ENCODE results near the gene ZGPAT. TPM values are rescaled to one million over a fixed set of nuclear protein-coding genes. Genes with fewer than 3 reads are reported as not detected.

The ZGPAT gene
- total RNA-seq, 1 donor from 2014 or later = 28.0 TPM

GRCh38 chr20:63749597-63750508 is 42.0 kb downstream of the ZGPAT start:
- no peaks in the 10 kb centered on the region for H3K9me3 Mint-ChIP-seq (ENCODE audit: unreplicated experiment)
- H3K27me3 Mint-ChIP-seq (ENCODE audit: unreplicated experiment) = no peaks in the 10 kb centered on the region
- H3K36me3 Mint-ChIP-seq (ENCODE audit: unreplicated experiment) = peaks cover 4% of the 10 kb centered on the region
- H3K4me1 Mint-ChIP-seq (ENCODE audit: unreplicated experiment) = no peaks in the 10 kb centered on the region
- H3K4me3 Mint-ChIP-seq (ENCODE audit: unreplicated experiment) = no peak overlapping the region
- DNase-seq (ENCODE audit: extremely low spot score, unreplicated experiment) = no peak
- H3K27ac Mint-ChIP-seq (ENCODE audit: unreplicated experiment) = no peak overlapping the region
- TF ChIP-seq CTCF (IDR thresholded peaks at IDR 0.05) = no peak

- H3K4me3 Mint-ChIP-seq (ENCODE audit: unreplicated experiment) = no peak overlapping the region
- H3K4me1 Mint-ChIP-seq (ENCODE audit: unreplicated experiment) = no peaks in the 10 kb centered on the region
These were observed 43.1 kb downstream of the ZGPAT start for GRCh38 chr20:63750807-63751470.

GRCh38 chr20:63751471-63752271 is 43.8 kb downstream of the ZGPAT start:
- Mint-ChIP-seq H3K4me1 (ENCODE audit: unreplicated experiment) (no peaks in the 10 kb centered on the region), H3K36me3 (ENCODE audit: unreplicated experiment) (peaks cover 4% of the 10 kb centered on the region), H3K27ac (ENCODE audit: unreplicated experiment) (no peak overlapping the region), H3K27me3 (ENCODE audit: unreplicated experiment) (no peaks in the 10 kb centered on the region), H3K4me3 (ENCODE audit: unreplicated experiment) (no peak overlapping the region), H3K9me3 (ENCODE audit: unreplicated experiment) (no peaks in the 10 kb centered on the region)
- peak; percentile 83 for DNase-seq (ENCODE audit: extremely low spot score, unreplicated experiment)
- no peak for TF ChIP-seq CTCF (IDR thresholded peaks at IDR 0.05)

More at GRCh38 chr20:63750807-63751470, 43.1 kb downstream of the ZGPAT start:
- Mint-ChIP-seq H3K27ac (ENCODE audit: unreplicated experiment) (no peak overlapping the region), H3K36me3 (ENCODE audit: unreplicated experiment) (peaks cover 2% of the 10 kb centered on the region), H3K9me3 (ENCODE audit: unreplicated experiment) (no peaks in the 10 kb centered on the region), H3K27me3 (ENCODE audit: unreplicated experiment) (no peaks in the 10 kb centered on the region)
- TF ChIP-seq CTCF (IDR thresholded peaks at IDR 0.05) = no peak
- DNase-seq (ENCODE audit: extremely low spot score, unreplicated experiment) = no peak

GRCh38 chr20:63752411-63753101 is 44.7 kb downstream of the ZGPAT start:
- Mint-ChIP-seq H3K36me3 (ENCODE audit: unreplicated experiment) (peaks cover 6% of the 10 kb centered on the region), H3K27me3 (ENCODE audit: unreplicated experiment) (no peaks in the 10 kb centered on the region), H3K27ac (ENCODE audit: unreplicated experiment) (no peak overlapping the region), H3K4me1 (ENCODE audit: unreplicated experiment) (no peaks in the 10 kb centered on the region), H3K9me3 (ENCODE audit: unreplicated experiment) (no peaks in the 10 kb centered on the region), H3K4me3 (ENCODE audit: unreplicated experiment) (no peak overlapping the region)
- no peak for TF ChIP-seq CTCF (IDR thresholded peaks at IDR 0.05)
- no peak for DNase-seq (ENCODE audit: extremely low spot score, unreplicated experiment)

Measured in osteocyte (in vitro differentiated cells).